Cortex of kidney (tissue), 1 donor: Measurements from ENCODE around the gene CHID1.

ENCODE experiments used
- DNase-seq: peaks from one replicate; lab custom pipeline; 2025; lab: John Stamatoyannopoulos, UW

Gene CHID1

DNA sequence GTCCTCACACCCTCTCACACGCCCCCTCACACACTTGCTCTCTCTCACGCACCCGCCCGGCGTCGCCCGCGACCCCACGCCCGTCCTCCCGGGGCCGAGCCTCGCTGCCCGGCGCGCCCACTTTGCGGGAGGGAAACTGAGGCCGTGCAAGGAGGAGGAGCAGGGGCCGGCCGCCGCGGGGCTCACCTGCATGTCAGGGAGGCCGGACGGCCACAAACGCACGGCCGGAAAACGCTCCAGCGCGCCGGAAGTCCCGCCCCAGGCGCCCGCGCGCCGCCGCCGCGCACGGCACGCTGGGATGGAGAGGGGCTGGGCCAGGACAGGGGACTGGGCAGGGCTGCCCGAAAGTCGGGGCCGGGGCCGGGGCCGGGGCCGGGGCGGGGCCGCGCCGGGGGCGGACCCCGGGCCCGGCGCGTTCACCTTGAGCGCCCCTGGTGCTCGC lies at the start of gene CHID1:
TSS of gene CHID1 (minus strand) at position 222 of the 442 bp plus-strand sequence. CDS start 5,994 bp downstream, outside the sequence.
- DNase-seq = no peak

DNA sequence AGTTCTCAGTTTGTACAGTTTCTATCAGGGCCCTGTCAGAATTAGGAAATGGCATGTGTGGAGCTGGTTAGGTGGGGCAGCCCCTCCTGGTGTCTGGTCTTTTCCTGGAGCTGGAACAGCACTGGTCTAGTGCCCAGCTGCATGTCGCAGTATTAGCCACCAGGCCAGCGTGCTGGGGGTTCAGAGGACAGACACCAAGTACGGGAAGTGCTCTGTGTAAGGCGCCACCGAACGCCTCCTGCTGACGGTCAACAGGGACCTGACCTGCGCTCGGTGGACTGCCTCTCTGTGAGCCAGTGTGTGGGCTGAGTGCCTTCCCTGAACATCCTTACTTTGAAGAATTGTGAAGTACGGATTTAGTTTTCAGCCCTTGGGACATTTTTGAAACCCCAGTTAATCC lies 49.0 kb upstream of the CHID1 start:
- no peak for DNase-seq

DNA sequence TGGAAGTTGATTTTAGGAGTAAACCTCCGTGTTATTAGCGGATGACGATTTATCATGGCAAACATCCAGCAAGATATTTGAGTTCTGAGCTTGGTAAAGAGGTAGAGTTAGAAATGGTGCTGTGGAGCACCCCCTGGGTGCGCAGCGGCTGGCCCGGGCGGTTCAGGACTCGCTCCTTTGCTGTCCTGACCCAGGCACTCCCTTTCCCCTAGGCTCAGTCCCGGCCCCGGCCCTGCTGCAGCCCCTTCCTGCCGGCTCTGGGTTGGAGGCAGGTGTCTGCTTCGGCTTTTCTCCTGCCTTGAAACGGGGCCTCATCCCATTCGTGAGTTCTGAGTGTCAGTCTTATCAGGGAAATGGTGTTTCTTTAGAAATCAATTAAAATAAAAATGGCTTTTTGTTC lies 48.4 kb upstream of the CHID1 start:
- DNase-seq = no peak

DNA sequence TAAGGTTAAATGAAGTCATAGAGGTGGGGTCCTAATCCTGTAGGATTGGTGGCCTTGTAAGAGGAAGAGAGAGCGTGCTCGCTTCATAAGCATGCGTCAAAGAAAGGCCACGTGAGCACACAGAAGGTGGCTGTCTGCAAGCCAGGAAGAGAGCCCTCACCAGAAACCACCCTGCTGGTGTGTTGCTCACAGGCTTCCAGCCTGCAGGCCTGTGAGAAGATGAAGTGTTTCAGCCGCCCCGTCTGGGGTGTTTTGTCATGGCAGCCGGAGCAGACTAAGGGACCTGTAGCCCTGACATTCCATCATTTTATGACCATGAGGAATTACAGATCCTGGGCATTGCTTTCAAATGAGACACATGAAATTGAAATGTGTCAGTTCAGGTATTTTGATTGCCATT lies 47.5 kb upstream of the CHID1 start:
- no peak for DNase-seq

DNA sequence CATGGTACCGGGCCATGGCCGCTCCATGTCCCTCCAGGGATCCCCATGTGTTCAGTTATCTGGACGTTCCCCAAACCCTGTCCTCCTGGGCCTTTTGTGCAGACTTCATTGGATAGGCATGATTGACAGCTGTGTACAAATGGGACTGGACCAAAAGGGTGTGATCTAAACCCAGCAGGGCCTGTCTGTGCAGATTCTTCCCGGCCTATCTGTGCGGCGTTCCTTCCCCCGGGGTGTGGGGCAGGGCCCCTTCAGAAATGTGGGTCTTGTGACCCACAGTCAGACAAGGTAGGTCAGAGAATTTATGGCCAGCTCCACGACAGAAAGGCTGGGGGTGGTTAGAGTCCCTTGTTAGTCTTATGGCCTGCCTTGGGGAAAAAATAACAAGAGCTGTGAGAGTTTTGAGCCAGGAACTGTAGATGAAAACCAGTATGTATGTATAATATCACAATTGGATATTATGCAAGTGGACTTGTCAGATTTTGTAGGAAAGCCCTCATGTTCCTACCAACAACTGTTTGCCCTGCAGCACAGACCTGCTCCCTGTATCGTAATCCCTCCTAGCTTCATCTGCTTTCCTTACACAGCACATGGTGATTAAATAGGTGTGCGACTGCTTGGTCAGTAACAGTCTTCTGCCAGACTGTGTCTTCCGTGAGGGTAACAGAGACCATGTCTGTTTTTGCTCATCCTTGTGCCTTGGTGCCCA lies 46.8 kb upstream of the CHID1 start:
- no peak for DNase-seq

DNA sequence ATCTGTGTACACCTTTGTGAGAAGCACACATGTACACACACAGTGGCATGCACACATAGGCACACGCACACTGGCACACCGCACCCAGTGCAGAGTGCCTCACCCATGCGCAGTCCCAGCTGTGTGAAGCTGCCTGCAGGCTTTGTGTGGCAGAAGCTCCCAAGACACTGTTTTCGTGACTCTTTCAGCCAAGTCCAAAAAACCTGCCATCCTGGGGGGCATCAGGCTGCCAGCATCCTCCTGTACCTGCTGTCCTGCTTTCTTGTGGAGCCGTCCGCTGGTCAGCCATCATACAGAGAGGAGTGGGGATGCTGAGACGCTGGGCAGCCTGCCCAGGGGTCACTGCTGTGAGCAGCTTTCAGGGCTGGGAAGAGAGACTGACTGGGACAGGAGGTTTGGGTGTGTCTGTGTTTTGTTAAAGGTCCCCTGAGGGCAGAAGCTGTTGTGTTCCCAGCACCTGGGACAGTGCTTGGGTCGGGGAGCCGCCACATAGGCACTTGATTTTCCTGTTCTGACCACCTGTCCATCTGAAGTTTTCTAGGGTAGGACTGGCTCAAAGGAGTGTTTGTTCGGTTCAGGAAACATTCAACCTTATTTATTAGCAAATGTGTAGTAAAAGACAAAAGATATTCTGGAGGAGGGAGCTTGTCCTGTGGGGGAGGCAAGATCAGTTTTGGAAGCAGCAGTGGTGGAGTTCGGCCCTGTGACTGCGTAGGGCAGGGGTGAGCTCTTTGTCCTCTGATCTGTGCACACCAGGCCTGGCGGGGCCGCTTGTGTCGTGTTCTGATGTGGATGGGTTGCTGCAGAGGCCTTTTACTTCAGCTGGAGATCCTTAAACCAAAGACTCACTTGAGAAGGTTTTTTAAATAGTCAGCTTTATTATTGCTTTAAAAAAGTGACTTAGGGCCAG lies 44.8 kb upstream of the CHID1 start:
- DNase-seq = no peak

DNA sequence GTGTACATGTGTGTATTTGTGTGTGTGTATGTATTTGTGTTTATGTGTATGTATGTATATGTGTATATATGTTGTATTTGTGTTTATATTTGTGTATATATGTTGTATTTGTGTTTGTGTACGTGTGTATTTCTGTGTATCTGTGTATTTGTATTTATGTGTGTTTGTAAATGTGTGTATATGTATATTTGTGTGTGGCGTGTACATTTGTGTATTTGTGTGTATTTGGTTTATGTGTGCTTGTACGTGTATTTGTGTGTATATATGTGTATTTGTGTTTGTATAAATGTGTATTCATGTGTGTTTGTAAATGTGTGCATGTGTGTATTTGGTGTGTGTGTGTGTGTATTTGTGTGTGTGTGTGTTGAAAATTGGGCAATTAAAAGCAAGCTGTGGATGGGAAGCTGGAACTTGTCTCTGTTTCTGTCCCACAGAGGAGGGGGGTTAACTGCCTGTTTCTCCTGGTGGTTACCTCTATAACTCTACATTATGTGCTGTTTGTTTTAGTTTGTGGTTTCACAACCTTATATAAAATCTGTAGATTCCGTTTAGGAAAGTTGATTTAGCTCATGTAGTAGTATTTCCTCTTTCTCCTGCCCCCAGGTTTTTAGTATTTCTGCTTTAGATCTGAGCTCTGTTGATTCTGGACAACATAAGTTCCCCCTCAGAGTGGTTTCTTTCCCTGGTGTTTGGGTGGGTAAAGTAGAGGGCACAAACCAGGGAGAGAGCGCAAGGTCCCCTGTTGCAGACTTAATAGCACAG lies 44.0 kb upstream of the CHID1 start:
- DNase-seq = no peak

DNA sequence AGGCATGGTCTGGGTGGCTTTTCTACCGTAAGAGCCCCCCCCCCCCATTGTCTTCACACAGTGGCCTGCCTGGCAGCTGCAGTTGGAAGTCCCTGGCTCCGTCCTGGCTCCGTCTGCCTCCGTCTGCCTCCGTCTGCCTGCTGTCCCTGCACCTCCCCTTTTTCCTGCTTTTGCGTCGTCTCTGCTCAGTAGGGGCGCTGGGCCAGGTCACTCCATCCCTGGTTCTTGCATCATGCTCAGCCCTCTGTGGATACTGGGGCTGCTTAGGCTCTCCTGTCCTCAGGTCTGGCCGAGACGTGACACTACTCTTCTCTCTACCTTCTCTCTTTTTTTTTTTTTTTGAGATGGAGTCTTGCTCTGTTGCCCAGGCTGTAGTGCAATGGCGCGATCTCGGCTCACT lies 42.9 kb upstream of the CHID1 start:
- DNase-seq = no peak

DNA sequence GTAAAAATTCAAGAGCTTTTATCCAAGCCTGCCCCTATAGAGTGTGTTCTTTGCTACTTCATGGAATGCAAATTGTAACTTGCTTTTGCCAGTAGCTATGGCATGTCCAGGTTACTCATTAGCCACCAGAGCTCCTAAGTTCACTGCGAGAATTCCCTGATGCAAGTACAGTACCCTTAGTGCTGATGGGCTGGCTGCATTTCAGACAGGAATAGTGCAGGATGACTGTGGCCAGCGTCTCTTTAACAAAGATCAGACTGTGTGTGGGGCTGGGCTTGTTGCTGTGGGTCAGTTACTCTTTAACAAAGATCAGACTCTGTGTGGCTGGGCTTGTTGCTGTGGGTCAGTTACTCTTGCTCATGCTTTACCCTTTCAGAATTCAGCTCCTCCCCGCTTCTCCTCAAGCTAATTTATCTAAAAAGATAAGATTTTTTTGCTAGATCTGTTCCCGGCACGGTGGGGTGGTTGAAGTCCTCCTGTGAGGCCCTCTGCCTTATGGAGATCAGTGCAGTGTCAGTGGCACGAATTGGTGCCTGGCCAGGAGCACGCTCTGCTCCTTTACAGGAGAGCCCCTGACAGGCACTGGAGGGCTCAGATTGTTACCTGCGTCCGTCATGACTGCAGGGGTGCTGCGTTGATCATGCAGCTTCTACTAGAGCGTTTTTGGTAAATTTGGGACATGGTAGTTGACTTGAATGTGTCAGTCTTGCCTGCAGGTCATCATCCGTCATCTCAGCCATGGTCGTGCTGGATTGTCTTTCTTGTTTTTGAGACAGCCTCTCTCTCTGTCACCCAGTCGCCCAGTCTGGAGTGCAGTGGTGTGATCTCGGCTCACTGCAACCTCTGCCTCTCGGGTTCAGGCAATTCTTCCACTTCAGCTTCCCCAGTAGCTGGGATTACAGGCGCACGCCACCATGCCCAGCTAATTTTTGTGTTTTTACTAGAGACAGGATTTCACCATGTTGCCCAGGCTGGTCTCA lies 42.1 kb upstream of the CHID1 start:
- no peak for DNase-seq

DNA sequence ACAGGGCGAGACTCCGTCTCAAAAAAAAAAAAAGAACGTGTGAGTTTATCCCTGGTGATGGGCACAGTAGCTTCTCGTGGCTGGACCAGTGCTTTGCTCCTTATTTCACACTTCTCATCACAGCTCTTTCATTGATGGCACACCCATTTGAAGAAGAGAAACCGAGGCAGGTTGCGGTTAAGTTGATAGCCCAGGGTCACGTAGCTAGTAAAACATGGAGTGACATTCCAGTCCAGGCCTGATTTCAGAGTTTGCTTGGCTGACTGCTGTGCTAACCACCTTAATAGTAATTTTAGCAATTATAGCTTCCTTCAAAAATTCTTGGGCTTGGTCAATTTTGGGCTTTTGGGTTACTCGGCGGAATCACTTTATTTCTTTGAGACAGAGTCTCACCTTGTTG lies 40.9 kb upstream of the CHID1 start:
- DNase-seq = no peak

DNA sequence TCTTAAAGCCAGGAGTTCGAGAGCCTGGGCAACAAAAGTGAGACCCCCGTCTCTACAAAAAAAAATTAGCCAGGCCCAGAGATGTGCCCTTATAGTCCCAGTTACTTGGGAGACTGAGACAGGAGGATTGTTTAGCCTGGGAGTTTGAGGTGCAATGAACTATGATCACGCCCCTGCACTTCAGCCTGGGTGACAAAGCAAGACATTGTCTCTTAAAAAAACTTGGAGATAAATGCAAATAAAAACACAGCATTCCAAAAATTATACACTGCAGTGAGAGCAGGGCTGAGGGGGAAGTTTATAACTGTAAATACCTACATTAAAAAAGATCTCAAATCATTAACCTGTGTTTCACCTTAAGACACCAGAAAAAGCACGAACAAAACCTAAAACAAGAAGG lies 37.1 kb upstream of the CHID1 start:
- no peak for DNase-seq

DNA sequence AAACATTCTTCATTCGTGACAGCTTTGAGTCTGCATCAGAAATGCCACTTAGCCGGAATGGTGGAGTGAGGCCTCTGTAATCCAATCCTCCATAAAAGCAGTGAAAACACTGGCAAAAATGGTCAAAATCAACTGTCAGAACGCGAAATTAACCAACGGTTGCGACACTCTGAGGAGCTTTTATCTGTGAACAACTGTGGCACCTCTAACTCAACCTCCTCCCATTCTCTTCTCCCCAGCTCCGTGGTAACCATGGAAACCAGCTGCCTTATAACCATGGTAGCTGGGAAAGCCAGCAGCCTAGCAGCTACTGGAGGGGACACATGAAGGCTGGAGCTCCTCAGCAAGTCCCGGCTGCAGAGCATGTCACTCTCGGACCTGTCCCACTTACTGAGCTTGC lies 35.4 kb upstream of the CHID1 start:
- DNase-seq = no peak

DNA sequence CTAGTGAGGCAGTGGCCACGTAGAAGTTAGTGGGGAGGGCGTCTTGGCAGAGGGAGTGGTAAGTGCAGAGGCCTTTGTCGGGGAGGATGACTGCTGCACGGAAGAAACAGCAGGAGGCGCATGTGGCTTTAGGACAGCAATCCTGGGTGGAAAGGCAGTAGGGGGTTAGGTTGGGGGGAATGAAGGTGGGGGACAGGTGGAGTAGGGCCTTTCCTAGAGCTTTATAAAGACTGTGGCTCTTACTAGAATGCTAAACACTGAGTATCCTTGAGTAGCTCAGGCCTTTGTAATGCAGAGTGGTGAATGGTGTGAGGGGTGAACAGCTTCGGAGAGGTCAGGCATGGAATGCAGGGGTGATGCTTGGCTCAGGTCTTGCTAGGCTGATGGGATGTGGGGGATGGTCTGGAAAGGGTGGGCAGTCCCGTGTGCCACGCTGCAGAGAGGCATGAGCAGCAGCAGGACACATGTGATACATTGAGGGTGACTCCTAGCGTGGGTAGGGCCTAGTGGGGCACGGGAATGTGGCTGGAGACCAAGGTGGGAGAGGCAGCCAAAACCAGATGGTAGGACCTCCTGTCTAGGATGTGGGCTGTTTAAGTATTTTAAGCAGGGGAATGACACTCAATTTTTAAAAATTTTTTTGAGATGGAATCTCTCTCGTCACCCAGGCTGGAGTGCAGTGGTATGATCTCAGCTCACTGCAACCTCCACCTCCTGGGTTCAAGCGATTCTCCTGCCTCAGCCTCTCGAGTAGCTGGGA lies 34.3 kb upstream of the CHID1 start:
- DNase-seq = no peak

DNA sequence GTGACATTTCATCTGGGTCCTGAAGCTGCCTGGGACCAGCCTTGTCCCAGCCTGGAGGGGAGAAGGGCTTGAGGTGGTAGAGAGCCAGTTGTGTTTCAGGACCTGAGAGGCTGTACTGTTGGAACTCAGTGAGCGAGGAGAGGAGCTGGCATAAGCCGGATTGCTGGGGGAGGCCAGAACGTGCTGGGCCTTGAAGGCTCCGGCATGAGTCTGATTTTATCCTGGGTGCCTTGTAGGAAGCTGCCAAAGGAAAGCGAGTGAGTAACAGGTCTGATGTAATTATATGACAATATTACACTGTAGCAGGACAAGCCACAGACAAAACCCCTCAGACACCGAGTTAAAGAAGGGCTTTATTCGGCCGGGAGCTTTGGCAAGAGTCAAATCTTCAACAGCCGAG lies 32.2 kb upstream of the CHID1 start:
- no peak for DNase-seq

DNA sequence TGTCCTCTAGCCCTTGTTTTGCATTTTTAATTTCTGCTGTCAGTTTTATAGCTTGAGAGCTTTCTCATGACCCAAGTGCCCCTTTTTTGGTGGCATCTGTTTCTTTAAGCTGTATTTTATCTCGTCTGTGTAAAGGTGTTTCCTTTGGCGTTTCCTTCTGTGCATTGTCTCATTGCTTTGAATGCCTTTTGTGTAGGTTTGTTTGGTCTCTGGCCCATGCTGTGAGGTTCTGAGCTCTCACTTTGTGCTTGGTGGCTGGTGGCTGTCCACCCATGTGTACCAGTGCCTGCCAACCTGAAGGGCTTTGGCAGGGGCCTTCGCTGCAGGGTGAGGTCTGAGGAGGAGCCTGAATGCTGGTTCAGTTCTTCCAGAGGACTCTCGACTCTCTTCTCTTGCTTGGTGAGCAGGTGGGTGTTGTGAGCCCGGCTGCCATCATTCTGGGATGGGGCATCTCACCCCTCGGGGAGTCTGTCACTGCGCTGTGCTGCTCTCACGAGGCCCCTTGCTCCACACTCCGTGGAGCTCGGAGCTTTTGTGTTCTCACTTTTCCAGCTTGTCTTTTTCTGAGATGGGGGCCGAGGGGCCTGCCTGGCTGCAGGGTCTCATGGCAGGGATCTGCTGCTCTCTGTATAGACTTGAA lies 30.0 kb upstream of the CHID1 start:
- DNase-seq = no peak

DNA sequence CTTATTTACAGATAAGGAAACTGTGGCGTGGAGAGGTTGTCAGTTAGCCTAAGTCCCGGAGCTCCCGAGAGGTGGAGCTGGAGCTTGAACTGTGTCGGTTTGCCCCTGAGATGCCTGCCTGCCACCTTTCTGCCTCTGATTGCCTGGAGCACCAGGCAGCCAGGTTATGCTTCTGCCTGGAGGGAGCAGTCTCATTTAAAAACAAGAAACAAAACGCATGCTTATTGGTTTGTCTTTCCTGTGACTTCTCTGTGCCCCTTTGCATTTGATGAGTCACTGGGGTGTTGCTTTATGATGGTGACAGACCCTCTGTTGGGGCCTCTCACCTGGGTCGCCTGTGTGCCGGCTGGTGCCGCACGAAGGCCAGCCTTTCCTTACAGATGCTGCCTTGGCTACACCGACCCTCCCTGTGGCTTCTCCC lies 27.2 kb upstream of the CHID1 start:
- no peak for DNase-seq

DNA sequence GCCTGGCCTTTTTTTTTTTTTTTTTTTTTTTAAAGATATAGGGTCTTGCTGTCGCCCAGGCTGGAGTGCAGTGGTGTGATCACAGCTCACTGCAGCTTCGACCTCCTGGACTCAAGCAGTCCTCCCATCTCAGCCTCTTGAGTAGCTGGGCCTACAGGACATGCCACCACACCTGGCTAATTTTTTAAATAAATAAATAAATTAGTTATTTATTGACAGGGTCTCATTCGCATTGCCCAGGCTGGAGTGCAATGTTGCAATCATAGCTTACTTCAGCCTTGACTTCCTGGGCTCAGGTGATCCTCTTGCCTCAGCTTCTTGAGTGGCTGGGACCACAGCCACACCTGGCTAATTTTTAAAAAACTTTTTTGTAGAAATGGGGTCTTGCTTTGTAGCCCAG lies 25.6 kb upstream of the CHID1 start:
- no peak for DNase-seq

DNA sequence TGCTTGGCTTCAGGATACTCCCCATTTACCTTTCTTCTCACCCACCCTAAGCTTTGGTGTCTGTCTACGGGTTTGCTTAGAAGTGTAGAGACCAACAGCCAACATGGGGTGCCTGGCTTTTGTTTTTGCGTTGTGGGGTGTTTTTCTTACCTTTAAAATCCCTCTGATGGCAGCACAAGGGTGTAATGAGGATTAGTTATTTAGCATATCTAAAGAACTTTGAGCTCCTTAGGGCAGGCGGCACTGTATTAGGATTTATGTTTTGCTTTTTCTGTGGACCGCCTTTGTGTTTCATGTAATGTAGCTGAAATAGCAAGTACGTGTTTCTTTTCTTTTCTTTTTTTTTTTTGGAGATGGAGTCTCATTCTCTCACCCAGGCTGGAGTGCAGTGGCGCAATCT lies 23.9 kb upstream of the CHID1 start:
- no peak for DNase-seq

DNA sequence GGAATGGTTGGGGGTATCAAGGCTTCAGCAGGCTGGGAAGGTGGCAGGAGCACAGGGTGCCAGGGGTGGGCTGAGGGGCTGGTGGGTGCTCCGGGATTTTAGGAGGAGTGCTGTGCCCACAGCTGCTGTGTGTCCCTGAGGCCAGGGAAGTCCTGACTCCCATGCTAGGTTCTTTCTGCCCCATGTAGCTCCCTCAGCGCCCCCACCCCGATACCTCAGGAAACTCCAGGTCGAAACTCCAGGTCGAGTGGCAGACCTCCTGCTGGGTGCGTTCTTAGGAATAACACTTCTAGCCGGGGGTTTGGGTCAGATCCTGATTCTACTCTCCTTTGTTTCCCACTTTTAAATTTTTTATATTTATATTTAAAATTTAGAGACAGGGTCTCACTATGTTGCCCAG lies 23.3 kb upstream of the CHID1 start:
- DNase-seq = no peak
